Measurements from ENCODE around the gene IL17F.

DNA sequence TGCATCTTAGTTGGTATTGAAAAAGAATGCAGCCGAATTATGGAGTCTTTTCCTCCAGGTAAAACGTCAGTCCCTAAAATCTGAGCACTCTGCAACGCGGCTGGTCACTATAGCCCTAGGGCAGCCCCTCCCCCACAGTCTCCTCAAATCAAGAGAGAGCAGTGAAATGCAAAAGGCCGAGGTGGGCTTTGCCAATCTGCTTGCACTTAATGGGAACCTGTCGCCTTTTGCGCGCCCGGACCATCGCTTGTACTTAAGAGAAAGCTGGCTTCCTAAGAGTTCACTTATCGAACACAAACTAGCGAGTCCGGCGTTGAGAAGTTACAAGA is 39.8 kb upstream of the IL17F start:
- no peak for TF ChIP-seq EZH2 (IDR thresholded peaks at IDR 0.05; ENCODE audit: insufficient read depth, poor library complexity, severe bottlenecking)
- no peak for TF ChIP-seq EZH2phosphoT487 (IDR thresholded peaks at IDR 0.05; ENCODE audit: insufficient read depth, low read depth)

Measured in GM23248 (cell line).